LNCaP clone FGC (cell line): ENCODE measurements around the gene TBL1XR1.
"Not testable (repeated sequence)": the region's sequence is repeated elsewhere in the genome, so short reads cannot be mapped to it uniquely, and the experiment has no call there.

Experiments used
- DNase-seq: peaks from one replicate; pipeline ENCODE4 v3.0.0-alpha.2; 2011; ENCODE audit warnings: low read depth
- H3K4me3 ChIP-seq: 2 replicates; pipeline ENCODE4 v1.5.1; 2011; ENCODE audit warnings: mild to moderate bottlenecking, low read depth, low read length, control low read depth
- TF ChIP-seq, protein P1 (sequence below): IDR thresholded peaks from 2 replicates; pipeline ENCODE4 v1.5.1; 2012; ENCODE audit warnings: mild to moderate bottlenecking; ENCODE audit not compliant: control insufficient read depth, insufficient read depth; ENCODE audit errors: extremely low read depth

Gene TBL1XR1

DNA sequence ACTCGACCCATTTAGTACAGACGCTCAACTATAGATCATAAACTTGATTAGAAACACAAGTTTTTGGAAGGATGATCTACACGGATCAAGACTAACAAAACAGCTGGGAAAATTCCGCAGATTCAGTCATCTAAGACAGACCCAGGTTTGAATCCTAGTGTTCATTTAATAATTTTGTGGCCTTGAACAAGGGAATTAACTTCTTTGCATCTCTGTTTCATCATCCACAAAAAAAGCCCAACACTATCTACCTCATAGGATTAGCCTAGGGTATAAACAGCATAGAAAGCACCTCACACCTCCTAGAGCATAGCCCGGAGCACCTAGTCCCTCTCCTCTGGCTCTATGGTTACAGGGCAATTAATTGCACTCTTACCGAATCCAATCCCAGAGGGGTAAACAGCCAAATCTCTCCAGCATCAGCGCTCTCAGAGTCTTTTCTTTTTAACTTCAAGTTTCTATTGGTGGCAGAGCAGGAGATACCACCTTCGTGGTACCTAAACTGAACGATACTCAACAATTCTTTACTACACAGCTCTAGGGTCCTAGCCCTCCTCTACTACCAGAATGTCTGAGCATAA, 3.5 kb downstream of the TBL1XR1 start:
- TF ChIP-seq, protein P1, sequence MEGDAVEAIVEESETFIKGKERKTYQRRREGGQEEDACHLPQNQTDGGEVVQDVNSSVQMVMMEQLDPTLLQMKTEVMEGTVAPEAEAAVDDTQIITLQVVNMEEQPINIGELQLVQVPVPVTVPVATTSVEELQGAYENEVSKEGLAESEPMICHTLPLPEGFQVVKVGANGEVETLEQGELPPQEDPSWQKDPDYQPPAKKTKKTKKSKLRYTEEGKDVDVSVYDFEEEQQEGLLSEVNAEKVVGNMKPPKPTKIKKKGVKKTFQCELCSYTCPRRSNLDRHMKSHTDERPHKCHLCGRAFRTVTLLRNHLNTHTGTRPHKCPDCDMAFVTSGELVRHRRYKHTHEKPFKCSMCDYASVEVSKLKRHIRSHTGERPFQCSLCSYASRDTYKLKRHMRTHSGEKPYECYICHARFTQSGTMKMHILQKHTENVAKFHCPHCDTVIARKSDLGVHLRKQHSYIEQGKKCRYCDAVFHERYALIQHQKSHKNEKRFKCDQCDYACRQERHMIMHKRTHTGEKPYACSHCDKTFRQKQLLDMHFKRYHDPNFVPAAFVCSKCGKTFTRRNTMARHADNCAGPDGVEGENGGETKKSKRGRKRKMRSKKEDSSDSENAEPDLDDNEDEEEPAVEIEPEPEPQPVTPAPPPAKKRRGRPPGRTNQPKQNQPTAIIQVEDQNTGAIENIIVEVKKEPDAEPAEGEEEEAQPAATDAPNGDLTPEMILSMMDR, result no peak
- DNase-seq, result no peak
- peak overlapping the region; percentile 93 for H3K4me3 ChIP-seq

DNA sequence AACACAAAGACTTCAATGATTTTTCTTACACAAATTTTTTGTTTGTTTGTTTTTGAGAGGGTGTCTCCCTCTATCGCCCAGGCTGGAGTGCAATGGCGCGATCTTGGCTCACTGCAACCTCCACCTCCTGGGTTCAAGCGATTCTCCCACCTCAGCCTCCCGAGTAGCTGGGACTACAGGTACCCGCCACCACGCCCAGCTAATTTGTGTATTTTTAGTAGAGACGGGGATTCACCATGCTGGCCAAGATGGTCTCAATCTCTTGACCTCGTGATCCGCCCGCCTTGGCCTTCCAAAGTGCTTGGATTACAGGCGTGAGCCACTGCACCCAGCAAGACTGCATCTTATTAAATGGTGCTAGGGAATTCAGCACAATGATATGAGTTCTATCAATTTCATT, 4.0 kb downstream of the TBL1XR1 start:
- not testable (repeated sequence) for DNase-seq
- peak overlapping the region; percentile 93; the same call in 1 of the 2 replicates for H3K4me3 ChIP-seq

DNA sequence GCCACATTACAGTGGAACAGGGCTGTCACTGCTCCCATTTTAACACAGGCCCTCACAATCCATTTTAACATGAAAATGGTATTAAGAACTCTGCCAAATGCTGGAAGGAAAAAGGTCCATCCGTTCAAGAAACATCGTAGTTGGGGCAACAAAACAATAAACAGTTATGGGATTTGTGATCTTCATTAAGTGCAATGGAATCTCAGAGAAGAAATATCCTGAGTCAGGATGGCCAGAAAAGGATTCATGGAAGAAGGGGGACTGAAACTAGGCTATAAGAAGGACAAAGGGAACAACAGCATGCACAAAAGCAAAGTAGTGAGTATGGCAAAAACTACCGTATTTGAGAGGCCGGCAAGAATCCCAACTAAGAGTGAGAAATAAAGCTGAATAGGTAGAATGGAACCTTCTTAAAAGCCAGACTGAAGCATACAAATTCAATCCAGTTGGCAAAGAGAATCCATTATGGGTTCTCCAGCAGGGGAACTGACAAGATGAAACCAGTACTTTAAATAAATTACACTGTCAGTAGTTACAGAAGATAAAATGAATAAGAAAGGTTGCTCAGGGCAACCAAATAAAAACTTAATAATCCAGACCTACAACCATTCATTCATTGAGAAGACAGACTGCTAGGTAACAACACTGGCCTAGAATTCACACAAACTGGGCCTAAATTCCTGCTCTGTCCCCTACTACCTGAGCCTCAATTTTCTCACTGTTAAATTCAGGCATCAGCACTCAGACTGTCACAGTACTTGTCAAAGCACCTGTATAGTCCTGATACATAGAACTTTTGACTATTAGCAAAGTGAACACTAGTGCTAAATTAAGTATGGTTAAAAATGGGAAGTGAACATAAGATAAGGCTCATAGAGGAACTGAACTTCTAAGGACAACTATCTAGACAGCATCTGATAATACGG, 6.3 kb downstream of the TBL1XR1 start:
- no peak for DNase-seq
- TF ChIP-seq, protein P1, result no peak
- no peak overlapping the region for H3K4me3 ChIP-seq

DNA sequence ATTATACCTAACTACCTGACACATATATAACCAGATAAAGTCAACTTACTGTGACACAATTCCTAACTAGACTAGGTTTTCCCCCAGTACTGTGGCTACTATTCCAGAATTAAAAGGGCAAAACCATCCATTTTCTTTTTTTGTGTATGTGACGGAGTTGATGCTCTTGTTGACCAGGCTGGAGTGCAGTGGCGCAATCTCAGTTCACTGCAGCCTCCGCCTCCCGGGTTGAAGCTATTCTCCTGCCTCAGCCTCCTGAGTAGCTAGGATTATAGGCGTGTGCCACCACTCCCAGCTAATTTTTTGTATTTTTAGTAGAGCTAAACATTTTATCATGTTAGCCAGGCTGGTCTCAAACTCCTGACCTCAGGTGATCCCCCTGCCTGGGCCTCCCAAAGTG, 7.1 kb downstream of the TBL1XR1 start:
- DNase-seq, result not testable (repeated sequence)

DNA sequence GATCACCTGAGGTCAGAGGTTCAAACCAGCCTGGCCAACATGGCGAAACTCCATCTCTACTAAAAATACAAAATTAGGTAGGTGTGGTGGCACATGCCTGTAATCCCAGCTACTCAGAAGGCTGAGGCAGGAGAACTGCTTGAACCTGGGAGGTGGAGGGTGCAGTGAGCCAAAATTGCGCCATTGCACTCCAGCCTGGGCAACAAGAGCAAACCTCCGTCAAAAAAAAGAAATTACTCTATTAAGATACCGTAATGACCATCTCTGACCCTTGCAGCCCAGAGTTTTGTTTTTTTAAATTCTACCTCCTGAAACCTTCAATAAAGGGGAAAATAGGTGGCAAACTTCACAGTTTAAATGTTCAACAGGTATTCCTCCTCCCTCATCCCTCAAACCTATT, 9.0 kb downstream of the TBL1XR1 start:
- not testable (repeated sequence) for H3K4me3 ChIP-seq, DNase-seq

More for the DNA sequence above, 7.1 kb downstream of the TBL1XR1 start:
- H3K4me3 ChIP-seq, result not testable (repeated sequence)

DNA sequence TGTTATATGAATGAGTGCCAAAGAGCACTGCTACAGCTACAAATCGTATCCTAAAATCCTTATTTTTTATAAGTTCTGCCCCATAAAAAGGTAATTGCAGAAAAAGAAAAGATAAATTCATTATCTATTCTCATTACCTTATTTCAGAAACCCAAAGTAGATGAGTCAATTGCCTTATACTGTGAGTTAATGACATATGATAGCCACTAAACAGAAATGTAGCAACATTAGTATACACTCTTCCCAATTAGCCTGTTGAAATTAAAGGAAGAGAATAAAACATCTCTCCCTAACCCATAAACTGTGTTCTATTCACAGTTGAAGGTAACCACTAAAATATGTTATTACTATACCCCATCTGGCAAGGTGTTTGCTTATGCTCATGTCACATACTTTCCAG, 11.0 kb downstream of the TBL1XR1 start:
- no peak overlapping the region for H3K4me3 ChIP-seq
- no peak for DNase-seq
- TF ChIP-seq, protein P1, result no peak

DNA sequence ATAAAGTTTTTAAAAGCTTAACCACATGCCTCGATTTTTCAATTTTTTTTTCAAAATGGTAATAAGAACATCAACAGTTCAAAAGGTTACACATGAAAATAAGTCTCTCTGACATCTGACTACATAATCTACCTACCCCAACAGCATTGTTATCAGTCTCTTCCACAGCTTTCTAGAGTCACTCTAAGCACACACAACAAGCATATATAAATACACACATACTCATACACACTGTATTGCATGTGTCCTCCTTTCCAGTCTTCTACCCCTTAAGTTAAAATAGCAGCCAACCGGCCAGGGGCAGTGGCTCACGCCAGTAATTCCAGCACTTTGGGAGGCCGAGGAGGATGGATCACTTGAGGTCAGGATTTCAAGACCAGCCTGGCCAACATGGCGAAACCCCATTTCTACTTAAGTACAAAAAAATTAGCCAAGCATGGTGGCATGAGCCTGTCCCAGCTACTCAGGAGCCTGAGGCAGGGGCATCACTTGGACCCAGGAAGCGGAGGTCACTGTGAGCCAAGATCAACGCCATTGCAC, 12.2 kb downstream of the TBL1XR1 start:
- no peak overlapping the region for H3K4me3 ChIP-seq
- DNase-seq, result no peak
- TF ChIP-seq, protein P1, result no peak

DNA sequence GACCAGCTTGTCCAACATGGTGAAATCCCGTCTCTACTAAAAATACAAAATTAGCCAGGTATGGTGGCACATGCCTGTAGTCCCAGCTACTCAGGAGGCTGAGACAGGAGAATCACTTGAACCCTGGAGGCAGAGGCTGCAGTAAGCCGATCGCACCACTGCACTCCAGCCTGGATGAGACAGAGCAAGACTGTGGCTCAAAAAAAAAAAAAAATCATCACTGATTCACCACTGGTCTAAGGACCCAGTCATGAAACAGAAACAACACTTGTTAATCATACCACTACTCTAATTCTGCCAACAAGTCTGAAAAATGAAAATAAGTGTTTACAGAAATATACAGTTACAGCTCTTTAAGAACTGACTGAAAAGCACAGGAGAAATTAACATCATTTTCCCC, 12.7 kb downstream of the TBL1XR1 start:
- not testable (repeated sequence) for DNase-seq, H3K4me3 ChIP-seq

DNA sequence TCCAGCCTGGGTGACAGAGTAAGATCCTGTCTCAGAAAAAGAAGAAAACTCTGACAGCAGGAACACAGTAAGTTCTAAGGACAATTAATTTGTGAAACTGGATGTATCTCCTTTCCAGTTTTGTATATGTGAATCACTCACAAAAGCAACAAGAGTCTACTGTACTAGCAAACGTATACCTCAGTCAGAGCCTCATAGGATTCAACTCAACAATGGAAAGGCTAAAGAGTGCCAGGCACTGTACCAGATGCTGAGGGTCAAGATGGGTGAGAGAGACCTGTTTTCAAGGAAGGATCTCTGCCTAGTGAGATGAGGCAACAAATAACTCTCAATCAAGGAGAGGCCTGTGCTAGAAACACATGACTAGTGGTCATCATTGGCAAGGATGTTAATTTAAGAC, 14.9 kb downstream of the TBL1XR1 start:
- TF ChIP-seq, protein P1, result no peak
- no peak for DNase-seq
- no peak overlapping the region for H3K4me3 ChIP-seq
